OCI-LY7 (cell line): ENCODE measurements around the gene PCDH1.

Experiments
- EZH2phosphoT487 ChIP-seq: fragments of 200-600 bp; sonication (generic); IDR thresholded peaks from 2 replicates; pipeline ENCODE4 v1.6.1; 2018; ENCODE audit warnings: low read depth, borderline replicate concordance, mild to moderate bottlenecking, mixed run types, antibody characterized with exemption, low read length, moderate library complexity, mixed read lengths
- TF ChIP-seq, protein P1 (sequence below): fragments of 200-600 bp; sonication (generic); conservative IDR thresholded peaks from 2 replicates; pipeline ENCODE4 v1.5.1; 2014; ENCODE audit warnings: mild to moderate bottlenecking, antibody characterized with exemption, low read length, moderate library complexity, mixed read lengths

DNA sequence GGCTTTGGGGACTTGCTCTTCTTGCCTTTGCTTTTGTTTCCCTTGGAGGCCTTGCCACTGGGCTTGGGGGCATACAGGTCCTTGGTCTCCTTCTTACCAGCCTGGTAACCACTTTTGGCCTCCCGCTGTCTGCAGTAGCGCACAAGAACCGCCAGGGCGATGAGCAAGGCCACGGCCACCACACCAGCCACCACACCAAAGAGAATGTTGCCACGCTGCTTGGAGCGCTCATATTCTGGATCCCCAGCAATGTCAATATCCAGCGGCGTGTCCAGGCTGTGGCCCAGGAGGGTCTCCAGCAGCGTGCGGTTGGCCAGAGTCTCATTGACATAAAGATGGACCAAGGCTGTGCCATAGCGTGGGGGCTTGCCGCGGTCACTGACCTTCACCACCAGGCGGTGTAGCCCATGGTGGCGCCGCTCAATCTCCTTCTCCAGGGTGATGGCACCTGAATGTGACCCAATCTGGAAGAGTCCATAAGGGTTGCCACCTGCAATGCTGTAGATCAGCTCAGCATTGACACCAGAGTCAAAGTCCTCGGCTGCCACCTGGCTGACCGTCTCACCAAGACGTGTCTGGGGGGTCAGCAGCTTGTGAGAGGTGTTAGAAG lies 14.5 kb downstream of the PCDH1 start:
- TF ChIP-seq, protein P1, sequence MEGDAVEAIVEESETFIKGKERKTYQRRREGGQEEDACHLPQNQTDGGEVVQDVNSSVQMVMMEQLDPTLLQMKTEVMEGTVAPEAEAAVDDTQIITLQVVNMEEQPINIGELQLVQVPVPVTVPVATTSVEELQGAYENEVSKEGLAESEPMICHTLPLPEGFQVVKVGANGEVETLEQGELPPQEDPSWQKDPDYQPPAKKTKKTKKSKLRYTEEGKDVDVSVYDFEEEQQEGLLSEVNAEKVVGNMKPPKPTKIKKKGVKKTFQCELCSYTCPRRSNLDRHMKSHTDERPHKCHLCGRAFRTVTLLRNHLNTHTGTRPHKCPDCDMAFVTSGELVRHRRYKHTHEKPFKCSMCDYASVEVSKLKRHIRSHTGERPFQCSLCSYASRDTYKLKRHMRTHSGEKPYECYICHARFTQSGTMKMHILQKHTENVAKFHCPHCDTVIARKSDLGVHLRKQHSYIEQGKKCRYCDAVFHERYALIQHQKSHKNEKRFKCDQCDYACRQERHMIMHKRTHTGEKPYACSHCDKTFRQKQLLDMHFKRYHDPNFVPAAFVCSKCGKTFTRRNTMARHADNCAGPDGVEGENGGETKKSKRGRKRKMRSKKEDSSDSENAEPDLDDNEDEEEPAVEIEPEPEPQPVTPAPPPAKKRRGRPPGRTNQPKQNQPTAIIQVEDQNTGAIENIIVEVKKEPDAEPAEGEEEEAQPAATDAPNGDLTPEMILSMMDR = no peak
- TF ChIP-seq EZH2phosphoT487 = no peak
